HG02938 (cell line): ENCODE data around the gene FAM124A.

Source experiments
- ATAC-seq: cut with Tn5 transposase; IDR thresholded peaks from one replicate; pipeline ENCODE4 v1.9.1; 2021; ENCODE audit warnings: mild to moderate bottlenecking, moderate library complexity; ENCODE audit not compliant: unreplicated experiment

FAM124A gene

DNA sequence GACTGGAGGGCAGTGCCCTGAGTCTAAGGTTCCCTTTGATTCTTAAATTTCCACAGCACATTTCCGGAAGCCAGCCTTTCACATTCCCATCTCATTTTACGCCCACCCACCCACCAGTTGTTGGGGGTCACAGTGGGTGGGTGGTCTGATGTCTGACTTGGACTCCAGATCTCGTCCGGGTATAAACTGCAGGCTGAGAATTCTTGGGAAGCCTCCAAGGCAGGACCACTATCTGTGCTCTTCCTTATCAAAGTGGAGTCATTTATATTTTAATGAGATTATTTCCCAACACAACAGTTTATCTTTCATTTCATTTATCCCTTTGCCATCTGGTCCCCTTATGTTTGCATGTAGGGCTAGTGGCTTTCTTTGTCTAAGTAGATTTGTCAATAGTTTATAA lies 3.6 kb upstream of the FAM124A start:
- ATAC-seq, result no peak

DNA sequence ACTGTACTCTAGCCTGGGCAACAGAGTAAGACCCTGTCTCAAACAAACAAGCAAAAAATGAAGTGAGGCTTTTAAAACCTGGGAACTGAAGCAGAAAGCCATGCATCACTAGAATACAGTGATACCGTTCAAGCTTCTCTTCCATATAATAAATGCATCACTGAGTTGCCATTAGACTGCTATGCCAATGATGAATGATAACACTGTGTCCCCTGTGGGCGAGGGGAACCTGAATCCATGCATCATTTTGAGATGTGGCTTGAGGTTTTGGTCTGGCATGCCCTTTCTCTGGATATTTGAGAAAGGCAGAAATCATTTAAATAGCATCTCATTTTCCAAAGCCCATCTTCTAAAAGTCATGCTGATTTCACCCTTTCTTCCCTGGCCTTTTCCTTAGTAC lies 1.5 kb upstream of the FAM124A start:
- ATAC-seq, result no peak

DNA sequence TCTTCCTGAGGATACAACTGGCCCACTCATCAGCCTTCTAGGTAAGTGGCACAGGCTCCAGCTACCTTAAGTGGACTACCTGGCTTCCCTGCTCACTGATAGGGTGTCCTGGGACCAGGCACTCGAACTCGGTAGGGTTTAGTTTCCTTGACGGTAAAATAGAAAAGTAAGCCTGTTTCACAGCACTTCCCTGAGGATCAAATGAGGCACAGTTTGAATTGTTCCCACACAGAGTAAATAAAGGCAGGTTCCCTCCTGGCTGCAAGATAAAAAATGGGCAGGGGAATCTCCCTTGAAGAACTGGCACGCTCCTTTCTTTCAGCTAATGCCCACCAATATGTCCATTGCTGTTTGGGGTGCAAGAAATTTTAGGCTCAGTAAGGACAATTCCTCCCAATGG lies 1.1 kb upstream of the FAM124A start:
- ATAC-seq, result no peak

DNA sequence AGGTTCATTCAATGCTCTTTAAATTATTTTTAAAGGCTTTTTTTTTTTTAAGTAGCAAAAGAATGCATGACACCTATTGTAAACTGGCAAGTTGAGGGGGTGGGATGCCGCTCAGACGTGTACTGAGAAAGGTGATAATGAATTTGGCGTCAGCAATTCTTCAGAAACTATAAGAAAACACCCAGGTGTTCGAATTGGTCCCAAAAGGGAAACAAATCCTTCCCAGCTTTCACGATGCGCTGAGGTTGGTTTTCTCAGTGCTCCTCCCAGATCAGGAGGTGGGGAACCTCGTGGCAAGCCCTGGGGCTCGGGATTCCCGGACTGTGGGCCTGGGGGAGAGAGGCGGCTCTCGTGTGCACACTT lies 543 bp upstream of the FAM124A start:
- ATAC-seq, result no peak

DNA sequence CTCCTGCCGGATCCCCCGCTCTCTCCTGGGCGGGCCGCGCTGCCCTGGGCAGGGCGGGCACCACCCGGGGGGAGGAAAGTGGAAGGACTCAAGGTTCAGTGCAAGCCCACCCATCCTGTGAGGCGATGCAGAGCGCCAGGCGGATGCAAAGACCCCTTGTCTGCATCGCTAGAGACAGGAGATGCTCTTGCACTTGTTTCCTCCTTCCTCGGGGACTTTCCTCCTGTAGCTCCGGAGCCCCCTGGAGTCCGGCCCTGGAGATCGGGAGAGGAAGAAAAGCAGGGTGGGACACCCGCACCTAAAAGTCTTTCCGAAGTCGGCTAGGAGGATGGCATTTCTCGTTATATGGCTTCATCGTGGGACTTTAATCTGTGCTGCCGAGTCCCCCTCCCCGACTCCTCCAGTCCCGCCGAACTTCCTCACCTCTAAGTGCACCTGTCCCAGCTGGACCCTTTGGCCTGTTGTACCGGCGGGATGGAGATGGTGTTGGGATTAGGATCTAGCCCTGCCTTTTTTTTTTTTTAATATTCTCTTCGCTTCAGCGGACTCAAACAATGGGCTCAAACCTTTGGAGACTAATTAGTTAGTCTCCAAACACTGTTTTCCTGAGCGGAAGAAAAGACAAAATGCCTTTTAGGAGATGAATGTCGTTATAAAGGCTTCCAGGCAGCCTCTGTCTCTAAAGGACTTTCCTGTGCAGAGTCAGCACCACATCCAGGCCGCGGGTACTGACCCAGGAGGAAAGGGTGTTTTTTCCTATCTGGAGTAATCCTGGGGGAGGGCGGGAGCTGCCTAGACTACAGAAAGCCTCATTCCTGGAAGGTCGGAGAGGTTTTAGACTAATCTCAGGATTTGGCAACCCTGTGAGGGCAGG lies 725 bp downstream of the FAM124A start:
- ATAC-seq, result no peak

DNA sequence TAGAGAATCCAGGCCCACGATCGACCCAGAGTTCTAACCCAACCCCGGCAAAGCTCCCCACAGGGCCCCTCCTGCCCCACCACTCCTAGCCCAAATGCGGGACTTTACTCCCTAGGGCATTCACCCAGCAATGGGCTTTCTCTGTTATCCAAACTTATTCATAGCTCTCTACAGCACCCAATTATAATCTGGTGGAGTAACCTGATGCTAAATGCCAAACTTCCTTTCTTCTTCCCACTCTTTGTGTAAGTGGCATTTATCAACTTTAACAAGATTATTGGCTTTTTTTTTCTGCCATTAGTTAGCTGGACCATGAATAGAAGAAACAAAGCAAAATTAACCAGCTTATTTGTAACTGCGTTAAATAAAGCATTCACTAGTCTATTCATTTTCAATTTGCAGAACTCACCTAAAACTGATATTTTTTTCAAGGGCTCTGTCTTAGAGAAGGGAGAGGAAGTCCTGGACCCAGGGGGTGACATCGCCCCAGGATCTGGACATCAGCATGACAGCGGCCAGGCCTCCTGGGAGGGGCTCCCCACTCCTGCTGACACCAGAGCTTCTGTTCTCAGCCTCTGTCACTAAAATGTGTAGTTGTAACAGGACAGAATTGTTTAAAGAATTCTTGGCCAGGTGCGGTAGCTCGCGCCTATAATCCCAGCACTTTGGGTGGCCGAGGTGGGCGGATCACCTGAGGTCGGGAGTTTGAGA lies 1.5 kb downstream of the FAM124A start:
- no peak for ATAC-seq

DNA sequence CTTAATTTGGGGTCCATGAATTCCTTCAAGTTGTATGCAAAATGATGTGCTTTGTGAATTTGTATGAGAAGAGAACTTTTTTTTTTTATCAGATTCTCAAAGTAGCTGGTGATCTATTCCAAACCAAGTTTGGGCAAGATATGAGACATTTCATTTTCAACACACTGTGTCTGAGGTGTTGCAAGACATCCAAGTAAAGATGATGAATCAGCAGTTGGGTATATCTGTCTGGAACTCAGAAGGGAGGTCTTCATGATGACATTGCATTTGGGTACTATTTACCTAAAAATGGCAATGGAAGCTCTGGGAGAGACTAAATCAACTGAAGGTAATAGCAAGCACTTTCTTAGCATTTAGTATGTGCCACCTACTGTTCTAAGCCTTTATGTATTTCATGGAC lies 2.8 kb downstream of the FAM124A start:
- ATAC-seq, result no peak

DNA sequence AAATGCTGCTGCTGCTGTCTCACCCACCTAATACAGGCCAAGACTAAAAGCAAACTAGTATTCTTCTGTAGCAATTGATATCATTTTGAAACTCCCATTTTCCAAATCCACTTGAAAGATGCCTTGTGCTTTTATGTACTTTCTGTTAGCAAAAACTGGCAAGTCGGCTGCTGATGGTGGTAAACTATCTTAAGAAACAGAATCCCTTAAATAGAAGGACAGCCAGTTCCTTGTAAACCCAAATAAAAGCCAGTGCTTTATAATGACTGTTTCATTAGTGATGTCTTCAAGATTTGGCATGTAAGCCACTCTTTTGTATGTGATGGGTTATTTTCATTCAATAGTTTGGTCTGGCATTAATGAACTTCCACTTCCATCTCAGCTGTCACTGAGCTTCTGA lies 5.2 kb downstream of the FAM124A start:
- ATAC-seq, result no peak

DNA sequence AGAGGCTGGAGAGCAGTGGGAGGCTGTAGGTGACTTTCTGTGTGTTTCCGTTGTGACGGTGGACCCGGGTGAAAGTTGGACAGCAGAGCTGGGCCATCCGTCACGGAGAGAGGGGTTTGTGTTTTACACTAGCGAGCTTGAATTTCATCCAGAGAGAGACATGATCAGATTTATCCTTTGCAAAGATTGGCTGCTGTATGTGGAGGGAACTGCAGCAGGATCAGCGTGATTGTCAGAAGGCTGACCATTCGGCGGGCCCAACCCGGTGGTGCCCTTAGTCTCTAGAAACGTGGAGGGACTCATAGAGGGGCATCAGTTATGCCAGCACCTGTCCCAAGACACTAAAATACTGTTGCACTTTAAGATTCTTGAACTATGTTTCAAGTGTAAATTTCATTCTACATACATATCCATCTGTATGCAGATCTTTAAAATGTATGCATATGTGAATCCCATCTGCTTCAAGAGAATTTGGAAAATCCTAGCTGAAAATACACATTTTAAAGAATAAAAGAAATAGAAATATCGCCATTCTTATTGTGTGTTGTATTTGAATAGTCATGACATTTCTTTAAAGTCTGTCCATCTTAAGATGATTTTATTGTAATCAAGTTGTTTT lies 7.0 kb downstream of the FAM124A start:
- no peak for ATAC-seq

DNA sequence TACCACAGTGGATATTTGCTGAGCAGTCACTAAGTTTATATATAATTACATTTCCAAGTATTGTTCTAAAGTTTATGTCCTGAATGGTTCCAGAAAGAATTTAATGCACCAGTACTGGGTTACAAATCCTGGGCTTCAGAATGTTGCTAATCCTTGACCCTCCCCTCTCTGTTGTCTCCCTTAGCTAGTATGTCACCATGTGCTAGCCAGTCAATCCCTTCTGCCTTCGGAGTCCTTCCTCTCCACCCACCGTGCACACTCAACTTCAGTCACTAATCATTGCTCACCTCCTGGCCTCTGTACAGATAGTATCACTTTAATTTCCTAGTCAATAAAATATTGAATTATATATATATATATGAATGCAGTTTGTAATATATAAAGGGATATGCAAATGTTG lies 7.5 kb downstream of the FAM124A start:
- no peak for ATAC-seq

DNA sequence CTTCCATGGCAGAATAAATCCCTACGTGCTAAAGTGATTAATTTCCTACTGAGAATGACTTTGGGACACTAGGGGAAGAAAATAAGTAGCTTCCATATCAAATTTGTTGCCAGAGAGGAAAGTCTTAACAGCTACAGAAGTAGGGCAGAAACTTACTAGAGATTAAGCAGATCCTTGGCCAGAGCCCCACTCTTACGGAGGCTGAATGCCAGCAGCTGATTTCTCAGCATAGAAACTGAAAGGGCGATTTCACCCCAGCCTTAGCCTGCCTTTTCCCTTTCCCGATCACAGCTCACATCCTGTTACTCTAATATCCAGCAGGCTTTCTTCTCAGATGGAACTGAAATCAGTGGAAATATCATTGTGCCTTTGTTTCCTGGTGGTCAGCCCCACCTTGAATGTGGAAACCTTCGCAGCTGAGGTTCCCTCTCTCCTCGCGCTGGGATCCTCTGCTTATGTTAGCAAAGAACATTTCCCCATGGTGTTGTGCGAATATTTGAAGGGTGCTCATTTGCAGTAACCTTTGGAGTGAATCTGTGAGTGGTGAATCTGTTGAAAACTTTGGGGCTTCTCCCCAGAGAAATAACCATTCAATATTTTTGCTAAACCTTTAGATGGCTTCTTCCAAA lies 8.4 kb downstream of the FAM124A start:
- no peak for ATAC-seq

DNA sequence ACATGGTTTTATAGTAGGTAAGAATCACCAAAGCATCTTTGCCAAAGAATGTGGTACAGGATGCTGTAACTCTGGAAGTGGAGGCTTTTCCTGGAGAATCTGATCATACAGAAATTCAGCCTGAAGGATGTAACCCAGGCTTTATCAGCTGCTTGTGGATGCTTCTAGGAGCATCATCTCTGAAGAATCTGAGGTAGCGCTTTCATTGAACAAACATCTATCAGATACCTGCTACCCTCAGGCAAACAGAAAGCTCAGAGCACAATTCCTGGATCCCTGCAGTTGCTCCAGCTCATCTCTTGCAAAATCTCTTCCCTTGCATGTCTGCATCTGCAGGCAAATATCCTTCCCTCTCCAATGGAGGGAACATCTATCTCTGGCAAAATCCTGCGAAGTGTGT lies 9.3 kb downstream of the FAM124A start:
- no peak for ATAC-seq

DNA sequence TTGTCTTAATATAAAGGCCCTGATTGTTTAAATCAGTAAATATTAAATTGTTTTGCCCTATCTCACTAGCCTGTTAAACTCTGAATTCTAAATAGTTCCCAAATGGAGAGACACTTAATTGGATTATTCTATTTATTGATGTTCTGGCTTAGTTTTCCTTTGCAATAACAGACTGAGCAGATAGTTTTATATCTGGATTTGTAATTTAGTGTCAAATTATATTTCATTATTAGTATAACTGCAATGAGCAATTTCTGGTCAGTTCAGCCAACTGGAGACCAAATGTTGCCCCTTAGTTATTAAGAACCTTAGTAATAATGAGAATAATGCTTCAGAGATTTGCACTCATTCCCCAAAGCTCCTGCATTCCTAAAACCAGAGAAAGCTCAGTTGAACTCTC lies 10.1 kb downstream of the FAM124A start:
- no peak for ATAC-seq

DNA sequence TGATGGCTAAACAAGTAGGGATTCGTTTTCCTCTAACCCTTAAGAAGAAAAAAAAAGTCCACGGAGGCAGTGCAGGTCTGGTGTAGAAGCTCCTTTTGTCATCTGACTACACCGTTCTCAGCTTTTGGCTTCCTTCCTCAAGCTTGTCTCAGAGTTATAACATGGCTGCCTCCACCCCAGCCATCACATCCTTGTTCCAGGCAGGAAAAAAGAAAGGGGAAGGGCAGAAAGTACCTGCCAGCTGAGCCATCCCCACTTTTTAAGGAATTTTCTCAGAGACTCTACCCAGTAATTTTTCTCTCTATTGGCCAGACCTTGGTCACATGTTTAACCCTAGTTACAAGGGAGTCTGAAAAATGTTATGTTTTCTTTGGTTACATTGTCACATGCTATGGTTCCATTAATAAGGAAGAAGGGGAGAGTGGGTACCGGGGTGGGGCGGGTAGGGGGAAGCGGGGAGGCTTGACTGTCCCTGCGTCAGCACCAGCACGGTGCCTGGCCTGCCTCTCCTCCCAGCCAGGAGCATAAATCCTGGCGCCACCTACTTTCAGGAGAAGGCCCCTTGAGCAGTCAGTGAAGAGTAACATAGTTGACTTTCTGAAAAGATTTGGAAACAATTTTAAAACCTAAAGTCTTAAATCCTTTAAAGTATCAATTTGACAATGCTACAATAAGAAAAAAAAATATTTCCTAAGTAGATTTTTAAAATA lies 11.1 kb downstream of the FAM124A start:
- ATAC-seq, result no peak

DNA sequence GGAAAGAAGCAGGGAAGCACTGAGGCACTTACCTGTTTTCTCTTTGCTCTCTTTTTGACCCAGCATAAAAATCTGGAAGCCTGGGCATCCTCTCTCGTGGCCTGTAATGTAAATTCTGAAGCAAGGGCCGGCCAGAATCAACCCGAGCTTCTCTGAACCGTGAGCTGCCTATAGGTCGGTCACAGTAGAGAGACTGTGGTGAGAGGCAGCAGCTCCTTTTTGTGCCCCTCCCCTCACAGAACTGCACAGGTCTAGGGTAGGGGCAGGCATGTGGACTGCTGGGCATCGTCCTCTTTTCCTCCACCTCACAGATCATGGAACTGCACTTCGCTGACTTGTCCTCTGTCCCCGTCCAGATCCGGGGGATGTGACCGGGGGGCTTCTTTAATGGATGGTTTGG lies 12.5 kb downstream of the FAM124A start:
- ATAC-seq, result no peak

DNA sequence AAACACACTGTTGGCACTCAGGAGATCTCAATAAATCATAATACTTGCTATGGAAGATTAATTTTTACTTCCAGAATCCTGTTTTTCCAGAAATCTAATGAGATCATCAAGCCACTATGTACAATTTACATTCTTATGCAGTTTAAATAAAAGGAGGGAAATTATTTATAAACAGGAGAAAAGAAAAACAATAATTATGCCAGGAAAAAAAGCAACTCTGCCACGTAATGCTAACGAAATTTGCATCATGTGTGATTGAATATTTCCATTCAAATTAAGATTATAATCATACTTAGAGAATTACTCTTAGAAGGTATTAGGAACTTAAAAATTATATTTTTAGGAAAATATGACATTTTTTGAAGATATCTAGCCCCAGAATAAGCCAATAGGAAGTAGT lies 13.0 kb downstream of the FAM124A start:
- ATAC-seq, result no peak

DNA sequence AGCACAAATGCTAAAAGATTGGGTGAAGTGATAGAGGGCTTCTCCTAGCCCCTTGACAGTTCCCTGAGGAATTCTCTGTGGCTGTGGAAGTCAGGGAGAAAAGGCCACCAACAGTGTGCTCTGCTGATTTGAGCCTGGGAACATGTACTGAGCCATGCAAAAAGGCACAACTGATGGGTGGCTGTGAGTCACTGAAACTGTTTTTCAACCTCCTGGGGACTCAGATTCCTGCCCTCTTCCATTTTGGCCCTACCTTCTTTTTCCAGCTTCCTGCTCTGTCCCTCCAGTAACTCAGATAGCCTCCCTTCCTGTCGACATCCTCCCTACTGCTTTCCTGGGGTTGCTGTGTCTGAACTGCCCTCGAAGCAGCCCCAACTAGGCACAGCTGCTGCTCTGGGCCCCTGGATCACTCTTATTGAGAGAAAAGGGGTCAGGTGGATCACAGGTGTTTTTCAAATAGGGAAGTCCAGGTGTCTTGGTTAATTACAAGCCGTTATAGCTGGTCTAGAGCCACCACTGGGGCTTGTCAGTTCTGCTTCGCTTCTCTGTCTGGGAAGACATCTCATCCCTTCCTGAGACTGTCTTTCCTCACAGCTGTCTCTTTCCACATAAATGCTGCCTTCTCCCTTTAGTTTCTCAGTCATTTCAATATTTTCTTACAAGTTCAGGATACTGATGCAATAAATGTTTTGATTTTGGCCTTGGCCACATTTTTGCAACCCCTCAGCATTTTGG lies 13.7 kb downstream of the FAM124A start:
- ATAC-seq, result no peak

DNA sequence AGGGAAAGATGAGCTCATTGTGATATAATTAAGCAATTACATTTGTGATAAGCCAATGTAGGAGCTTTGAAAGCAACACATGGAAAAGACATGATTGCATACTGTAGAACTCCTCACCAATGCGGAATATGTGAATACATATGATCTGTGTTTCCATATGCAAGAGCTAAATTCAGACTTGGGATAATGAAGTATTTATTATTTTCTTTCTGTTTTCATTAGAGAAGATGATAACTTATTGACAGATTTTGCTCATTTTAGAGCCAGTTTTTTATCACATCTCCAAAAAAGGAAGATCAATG lies 14.2 kb downstream of the FAM124A start:
- ATAC-seq, result no peak

DNA sequence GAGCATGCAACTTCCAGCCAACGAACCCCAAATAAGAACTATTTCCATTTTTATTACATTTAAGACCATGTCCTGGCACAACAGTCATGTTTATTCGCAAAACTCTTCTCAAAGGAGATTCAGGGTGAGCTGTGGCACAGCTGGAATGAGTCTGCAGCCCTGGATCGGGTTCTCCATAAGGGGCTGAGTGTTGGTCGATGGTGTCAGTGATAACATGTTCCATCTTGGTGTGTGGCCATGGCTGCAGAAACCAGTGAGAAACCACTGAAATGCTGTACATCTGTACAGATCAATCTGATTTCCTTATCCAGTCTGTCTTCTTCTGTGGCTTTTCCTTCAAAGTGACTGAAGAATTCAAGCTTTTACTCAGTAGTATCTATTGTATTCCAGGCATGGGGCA lies 15.2 kb downstream of the FAM124A start:
- ATAC-seq, result no peak

DNA sequence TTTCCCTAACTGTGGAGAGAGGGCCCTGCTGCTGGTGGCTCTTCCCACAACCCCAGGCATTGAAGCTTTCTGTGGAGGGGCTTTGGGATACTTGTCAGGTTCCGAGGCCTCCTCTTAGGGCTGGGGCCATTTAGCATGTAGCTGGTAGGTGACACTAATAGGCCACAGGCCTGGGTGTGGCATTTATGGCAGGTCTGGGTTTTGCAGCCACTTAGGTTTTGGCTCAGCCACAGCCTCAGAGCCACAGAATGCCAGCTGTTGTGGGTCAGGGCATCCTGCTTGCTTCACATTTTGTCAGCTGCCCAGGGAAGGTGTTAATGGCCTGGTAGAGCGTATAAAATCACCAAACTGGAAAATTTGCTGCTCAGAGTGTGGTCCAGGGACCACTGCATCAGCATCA lies 15.7 kb downstream of the FAM124A start:
- ATAC-seq, result no peak

DNA sequence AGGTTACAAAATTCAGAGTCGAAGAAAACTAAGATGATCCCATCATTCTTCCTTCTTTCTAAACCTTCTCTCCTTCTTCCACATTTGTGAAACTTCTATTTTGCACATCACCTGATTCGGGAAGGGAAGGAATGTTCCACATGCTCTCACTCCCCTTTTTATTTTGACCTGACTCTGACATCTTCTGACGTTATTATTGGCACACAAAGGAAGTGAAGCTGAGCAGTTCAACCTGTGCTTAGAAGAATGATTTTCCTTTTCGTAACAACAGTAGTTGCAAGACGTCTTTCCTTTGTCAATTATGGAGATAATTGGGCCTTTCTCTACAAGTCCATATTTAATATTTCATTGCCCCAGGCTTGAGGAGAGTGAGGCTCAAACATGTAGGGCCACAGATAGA lies 18.0 kb downstream of the FAM124A start:
- no peak for ATAC-seq
